Measurements from ENCODE around the gene DDIAS.
"Not testable (repeated sequence)": the region's sequence is repeated elsewhere in the genome, so short reads cannot be mapped to it uniquely, and the experiment has no call there.

Gene DDIAS

DNA sequence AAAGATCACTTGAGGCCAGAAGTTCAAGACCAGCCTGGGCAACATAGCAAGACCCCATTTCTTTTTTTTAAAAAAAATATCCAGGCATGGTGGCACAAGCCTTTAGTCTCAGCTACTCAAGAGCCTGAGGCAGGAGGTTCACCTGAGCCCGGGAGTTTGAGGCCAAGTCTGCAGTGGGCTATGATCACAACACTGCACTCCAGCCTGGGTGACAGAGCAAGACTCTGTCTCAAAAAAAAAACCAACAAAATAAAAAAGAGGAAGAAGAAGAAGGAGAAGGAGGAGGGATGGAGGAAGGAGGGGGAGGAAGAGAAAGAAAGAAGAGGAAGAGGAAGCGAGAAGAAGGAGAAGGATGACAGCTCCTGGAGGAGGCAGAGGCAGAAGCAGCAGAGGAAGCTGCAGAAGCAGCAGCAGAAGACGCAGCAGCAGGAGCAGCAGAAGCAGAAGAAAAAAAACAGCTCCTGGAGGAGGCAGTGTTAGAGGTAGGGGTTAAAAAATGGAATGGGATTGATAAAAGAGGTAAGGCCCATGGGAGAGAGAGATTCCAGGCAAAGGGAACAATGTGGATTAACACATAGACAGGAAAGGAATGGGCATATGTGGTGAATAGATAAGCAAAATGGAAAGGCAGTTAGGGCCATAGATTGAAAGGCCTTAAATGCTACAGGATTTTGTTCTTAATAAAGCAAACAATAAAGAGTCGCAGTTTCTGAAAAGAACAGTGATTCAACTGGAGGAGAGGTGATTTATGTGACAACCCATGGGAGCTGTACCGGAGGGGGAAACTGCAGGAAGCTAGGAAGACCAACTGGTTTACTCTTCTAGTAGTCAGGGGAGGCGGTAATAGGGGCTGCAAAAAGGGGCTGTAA is 12.2 kb upstream of the DDIAS start:
- no peak for DNase-seq (ENCODE audit: low read depth)

DNA sequence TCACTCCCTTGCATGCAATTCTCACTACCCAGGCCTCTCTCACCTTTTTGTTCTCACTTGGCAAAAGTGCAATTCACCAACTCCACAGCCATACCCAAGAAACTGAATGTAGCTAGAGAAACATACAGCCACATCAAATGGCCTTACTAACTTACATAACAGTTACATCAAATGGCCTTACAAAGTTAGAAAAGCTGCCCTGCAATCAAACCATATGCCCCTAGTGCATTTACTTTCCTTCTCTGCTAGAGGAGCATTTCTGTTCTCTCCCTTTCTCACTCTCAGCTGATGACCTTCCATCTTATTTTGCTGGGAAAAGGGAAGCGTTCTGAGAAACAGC is 11.6 kb upstream of the DDIAS start:
- no peak for DNase-seq (ENCODE audit: low read depth)

DNA sequence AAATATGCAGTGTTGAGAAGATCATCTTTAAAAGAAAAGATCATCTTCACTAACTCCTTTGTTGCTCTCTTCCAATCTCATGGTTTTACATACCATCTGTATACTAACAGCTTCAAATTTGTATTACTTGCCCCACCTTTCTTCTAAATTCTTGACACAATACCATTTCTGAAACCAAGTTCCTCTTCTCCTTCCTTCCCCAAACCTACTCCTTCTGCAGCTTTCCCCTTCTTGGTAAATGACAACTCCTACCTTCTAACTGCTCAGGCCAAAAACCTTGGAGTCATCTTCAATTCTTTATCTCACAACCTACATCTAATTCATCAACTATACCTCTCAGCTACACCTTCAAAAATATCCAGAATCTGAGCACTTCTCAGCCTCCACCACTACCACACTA is 10.6 kb upstream of the DDIAS start:
- no peak for DNase-seq (ENCODE audit: low read depth)

DNA sequence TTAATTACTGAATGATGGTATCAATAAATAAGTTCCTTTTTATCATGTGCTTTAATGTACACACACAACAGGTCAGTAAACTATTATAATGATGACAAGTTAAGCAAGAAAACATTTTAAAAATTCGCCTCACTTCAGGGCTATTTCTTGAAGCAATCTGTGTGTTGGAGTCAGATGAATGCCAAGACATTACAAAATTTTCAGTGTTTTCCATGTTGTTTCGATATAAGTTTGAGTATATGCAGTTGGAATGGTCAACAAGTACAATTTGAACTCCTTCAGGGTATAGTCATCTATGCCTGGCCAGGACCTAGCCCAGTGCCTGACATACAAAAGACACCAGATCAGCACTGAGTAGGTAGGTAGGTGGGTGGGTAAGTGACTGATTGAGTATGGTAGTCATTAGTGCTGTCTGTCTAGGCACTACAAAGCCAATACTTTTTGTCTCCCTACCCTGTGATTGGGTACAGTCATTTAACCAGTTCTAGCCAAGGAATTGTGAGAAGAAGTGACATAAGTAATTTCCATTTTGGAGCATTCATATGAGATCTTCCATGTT is 8.8 kb upstream of the DDIAS start:
- DNase-seq (ENCODE audit: low read depth) = no peak

DNA sequence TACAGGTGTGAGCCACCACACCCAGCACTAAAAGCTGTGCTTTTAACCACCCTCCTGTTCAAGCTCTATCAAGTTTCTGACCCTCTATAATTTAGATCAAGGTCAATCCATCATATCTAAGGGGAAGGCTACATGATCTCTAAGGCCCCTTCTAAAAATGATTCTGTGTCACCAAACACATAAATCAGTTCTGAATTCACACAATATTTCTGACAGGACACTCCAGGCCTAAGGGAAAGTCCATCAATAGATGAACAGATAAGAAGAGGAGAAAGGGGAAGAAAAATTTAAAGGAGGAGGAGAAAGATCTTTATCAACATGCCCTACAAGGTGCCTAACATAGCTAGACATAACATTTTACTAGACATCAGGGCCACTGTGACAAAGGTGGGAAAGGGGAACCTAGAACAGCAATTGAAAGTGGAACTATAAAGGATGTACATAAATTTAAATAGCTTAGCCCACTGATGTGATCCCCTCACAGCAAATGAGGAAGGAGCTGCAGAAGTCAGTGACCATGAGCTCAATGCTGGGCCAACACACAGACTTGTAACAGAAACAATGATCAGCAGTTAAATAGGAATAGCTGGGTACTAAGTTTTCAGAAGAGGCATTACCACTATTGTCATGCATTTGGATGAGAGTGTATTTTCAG is 6.0 kb upstream of the DDIAS start:
- no peak for DNase-seq (ENCODE audit: low read depth)

DNA sequence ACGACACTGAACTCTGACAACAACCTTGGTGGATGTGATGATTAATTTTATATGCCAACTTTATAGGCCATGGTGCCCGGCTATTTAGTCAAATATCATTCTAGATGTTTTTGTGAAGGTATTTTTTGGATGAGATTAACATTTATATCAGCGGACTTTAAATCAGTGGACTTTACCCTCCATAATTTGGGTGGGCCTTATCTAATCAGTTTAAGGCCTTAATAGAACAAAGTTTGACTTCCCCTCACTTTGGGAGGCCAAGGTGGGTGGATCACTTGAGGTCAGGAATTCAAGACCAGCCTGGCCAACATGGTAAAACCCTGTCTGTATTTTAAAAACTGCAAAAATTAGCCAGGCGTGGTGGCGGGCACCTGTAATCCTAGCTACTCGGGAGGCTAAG is 5.4 kb upstream of the DDIAS start:
- no peak for DNase-seq (ENCODE audit: low read depth)

DNA sequence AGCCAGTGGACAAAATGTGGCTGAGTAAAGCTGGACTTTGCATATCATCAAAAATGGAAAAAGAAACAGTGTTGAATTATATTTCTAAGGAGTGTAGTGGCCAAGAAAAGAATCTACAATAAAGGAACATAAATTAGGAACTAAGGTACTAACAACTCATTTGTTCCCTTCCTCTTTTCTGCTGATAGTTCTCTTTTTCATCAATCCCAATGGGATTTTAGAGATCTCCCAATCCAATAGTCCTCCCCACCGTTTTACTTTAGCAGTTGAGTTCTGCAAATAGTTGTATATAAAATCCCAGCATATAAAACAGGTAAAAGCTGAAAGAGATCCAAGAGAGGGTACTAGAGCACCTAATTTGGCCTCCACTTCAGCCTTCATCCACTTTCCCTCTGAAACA is 3.3 kb upstream of the DDIAS start:
- DNase-seq (ENCODE audit: low read depth) = no peak

DNA sequence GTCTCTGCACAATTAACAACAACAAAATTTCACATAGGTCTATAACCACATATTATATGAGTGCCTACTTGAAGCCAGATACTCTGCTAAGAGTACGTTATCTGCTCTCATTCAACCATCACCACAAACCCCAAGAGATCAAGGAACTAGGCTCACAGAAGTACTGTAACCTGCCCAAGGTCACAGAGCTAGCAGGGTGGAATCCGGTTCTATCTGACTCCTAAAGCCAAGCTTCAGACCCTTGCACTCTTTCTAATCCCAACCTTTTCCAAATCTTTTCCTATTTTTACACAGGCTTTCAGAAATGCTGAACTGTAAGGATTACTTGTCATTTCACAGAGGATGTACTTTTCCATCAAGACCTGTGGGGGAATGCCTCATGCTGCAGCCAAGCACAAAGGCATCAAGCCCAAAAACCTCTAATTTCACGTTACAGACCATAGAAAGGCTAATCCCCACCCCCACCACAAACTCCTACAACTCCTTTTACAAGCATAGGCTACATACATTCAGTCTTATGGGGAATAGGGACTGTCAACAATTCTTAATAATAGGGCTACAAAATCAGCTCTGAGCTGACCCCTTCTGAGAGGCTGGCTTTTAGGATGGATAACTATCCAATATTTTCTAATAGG is 2.2 kb upstream of the DDIAS start:
- DNase-seq (ENCODE audit: low read depth) = no peak

DNA sequence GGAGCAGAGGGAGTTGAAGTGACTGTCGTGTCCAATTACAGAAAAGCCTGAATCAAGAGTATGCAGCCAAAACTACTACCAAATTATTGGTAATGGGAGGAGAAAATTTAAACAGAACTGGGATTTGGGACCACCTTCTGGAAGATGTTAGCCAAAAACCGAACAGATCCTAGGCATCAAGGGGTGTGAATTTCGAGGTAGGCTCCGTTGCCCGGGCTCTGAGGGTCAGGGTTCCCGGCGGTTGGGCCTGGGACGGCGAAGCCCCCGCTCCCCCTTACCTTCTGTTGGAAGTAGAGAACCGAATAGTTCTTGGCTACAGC is 1.6 kb upstream of the DDIAS start:
- no peak for DNase-seq (ENCODE audit: low read depth)

DNA sequence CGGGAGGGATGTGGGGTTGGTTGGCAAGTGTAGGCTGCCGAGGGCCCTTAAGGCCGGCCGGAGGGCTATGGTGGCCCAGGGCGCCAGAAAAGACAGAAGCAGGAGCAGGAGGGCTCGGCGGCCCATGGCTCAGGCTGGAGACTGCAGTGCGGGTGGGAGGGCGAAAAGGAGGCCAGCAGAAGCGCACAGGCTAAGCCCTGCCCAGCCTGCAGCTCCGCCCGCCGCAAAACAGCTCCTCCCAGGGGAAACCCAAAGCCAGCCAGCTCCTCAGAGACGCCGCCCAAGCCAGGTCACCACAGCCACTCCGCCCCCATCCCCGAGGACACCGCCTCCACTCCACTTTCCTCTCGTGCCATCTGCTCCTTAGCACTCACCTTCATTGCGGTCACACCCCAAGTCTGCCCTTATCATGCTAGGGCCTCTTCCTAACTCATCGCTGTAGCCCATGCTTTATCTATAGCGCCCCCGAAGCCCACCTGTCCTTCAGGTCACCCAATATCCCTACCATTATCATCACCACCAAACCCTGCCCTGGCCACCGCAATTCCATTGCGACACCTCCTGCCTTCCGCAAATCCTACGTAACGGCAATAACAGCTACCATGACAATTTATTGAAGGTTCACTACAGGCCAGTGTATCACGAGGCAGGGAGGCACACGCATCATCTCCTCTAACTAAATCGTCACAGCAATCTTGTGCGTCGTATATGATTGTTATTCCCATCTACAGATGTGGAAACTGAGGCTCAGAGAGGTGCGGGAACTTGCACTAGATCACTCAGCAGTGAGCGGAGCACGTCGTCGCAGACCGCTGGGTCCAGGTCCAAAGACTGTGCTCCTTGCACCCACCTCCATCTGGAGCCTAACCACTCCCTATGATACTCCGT is 1.0 kb upstream of the DDIAS start, which contains the start of gene PRCP:
Gene PRCP, minus strand, starts transcription at position 154 of the 888 bp plus-strand sequence. Its CDS starts 28 bp downstream, at position 126.
- peak; percentile 67 for DNase-seq (ENCODE audit: low read depth)

DNA sequence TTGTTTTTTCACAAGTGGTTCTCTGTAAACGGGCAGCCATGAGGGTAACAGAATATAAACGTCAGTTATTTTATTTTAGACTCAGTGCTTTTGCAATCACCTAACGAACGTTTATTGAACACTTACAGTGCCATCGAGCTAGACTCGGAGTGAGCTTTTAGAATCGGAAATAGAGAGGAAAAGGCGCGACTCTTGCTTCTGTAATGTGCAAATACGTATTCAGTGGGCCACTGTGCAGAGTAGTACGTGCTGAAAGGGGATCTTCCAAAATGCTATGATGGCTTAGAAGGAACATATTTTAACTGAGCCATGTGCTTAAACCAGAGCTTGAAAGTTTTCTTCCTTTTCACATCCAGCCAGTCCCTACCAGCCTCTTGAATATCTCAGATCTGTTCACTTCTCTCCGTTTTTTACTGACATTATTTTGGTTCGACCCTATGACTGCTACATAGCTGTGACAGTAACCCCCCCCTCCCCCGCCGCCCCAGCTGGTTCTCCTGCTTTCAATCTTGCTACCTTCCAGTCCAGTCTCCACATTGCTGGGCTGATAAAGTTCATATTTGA is 468 bp downstream of the DDIAS start:
- DNase-seq (ENCODE audit: low read depth) = no peak

DNA sequence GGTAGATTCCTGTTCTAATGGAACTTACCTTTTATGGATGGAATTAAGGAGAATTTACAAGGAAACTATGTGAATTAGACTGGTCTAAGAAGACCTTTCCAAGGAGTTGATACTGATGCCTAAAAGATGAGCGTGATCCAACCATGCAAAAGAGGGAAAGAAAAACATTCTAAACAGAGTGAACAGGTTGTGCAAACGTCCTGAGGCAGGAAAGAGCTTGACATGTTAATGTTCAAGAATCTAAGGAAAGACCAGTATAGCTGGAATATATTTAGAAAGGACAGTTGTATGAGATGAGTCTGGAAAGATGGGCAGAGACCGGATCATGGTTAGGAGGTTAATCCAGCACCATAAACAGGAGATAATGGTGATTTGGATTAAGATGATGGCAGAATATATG is 1.3 kb downstream of the DDIAS start:
- DNase-seq (ENCODE audit: low read depth) = no peak

DNA sequence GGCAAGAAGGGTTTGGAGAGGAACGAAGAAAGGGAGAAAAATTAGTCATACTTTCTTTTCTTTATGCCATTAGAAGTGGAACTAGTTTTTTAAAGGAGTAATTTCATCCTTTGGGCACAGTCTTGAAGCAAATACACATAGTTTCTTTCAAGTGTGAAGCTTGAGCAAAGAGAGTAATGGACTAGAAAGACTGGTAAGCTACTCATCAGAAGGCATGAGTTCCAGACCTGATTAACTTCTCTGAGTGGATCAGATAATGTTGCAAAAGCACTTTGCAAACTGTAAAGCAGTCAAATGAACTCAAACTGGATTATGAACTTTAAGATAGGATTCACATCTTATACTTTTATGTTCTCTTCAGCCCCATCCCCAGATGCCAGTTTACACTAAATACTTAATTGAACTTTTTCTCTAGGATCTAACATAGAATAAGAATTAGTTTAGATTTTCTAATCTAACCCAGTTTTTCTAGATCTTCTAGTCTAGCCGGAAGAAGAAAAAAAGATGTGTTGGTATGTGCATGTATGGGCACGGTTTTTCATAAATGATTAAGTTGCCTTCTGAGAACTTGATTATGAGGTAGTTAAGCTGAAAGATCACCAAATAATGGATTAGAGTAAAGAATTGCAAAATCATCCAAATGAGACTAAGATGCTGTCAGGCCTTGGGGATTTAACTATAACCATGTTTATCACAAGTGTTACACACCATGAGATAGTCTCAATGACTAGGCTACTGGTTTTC is 2.5 kb downstream of the DDIAS start:
- no peak for DNase-seq (ENCODE audit: low read depth)

DNA sequence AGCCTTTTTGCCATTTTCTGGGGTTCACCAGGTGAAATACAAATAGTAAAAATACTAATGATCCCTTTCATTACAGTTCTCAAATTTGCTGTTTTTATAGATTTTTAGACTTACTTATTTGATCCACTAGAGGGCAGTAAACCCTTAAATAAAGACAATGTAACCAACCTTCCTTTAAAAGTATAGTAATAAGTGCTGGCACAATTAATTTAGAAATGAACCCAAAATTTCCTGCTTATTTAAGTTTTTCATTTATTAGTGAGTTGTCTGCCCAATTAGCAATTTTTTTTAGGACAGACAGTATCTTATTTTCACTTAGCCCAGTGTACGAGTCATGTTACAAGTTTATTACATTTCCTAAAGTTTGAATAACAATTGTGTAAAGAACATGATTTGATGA is 4.7 kb downstream of the DDIAS start:
- no peak for DNase-seq (ENCODE audit: low read depth)

DNA sequence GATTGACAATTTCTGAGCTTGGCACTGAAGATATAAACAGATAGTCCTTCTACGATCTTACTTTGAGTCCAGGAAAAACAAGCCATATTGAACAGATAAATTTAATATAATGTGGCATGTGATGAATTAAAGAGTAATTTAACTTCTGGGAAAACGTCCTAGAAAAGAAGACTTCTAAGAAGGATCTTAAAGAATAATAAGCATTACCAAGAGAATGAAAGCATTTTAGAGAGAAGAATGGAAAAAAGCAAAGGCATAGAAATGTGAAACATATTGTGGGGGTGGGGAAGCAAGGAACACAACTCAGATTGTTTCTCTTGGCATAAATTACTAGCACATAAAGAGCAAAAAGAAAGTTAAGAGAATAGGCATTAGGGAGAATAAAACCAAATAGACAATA is 5.4 kb downstream of the DDIAS start:
- DNase-seq (ENCODE audit: low read depth) = no peak

DNA sequence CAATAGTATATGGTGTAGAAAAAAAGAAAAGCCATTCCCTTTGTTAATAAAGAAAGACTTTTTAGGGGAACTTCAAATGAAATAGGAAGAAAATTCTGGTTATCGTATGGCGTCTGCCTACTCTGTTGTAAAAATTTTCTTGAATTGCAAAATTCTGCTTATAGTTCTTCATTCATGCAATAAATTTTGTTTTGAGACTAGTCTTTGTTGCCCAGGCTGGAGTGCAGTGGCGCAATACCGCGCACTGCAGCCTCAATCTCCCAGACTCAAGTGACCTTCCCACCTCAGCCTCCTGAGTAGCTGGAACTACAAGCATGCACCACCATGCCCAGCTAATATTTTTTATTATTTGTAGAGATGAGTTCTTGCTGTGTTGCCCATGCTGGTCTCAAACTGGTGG is 5.8 kb downstream of the DDIAS start:
- no peak for DNase-seq (ENCODE audit: low read depth)

DNA sequence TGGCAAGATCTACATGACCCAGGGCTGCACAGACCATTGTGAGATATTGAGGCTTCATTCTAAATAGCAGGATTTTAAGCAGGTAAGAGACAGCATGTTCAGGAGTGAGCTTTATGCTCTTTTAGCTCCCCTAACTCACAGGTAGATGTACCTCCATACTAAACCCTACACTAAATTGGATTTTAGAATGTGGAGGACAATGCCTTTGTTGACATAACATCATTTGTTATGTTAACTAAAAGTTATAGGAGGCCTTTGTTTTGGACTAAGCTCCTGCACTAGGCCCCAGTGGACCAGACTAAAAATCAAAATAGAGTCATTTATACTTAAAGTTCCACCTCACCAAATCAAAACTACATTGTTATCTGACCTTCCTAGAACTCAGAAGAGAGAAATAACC is 6.8 kb downstream of the DDIAS start:
- DNase-seq (ENCODE audit: low read depth) = no peak

DNA sequence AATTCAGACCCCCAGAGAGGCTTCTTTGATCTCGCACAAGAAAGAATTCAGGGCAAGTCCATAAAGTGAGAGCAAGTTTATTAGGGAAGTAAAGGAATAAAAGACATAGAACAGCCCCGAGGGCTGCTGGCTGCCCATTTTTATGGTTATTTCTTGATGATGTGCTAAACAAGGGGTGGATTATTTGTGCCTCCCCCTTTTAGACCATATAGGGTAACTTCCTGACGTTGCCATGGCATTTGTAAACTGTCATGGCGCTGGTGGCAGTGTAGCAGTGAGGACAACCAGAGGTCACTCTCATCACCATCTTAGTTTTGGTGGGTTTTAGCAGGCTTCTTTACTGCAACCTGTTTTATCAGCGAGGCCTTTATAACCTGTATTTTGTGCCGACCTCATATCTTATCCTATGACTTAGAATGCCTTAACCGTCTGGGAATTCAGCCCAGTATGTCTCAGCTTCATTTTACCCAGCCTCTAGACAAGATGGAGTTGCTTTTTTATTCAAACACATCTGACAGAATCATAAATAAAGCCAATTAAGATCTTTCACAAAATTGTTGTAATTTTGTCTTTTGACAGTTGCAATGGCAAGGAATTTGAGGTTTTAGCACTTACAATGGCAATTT is 7.6 kb downstream of the DDIAS start:
- DNase-seq (ENCODE audit: low read depth) = no peak

DNA sequence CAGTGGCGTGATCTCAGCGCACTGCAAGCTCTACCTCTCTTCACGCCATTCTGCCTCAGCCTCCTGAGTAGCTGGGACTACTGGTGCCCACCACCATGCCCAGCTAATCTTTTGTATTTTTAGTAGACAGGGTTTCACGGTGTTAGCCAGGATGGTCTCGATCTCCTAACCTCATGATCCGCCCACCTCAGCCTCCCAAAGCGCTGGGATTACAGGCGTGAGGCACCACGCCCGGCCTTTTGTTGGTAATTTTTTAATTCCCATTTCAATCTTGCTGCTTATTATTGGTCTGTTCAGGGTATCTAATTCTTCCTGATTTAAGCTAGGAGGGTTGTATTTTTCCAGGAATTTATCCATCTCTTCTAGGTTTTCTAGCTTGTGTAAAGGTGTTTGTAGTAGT is 18.2 kb downstream of the DDIAS start:
- not testable (repeated sequence) for DNase-seq (ENCODE audit: low read depth)

DNA sequence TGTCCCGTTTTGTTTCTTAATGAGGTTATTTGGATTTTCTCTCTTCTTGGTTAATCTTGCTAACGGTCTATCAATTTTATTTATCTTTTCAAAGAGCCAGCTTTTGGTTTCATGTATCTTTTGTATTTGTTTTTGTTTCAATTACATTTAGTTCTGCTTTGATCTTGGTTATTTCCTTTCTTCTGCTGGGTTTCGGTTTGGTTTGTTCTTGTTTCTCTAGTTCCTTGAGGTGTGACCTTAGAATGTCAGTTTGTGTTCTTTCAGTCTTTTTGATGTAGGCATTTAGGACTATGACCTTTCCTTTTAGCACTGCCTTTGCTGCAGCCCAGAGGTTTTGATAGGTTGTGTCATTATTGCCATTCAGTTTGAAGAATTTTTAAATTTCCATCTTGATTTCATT is 18.7 kb downstream of the DDIAS start:
- DNase-seq (ENCODE audit: low read depth) = not testable (repeated sequence)

Data from non-pigmented ciliary epithelial cell (primary cell).